ENCODE measurements around the gene SKA1.
"Not testable (repeated sequence)": the region's sequence is repeated elsewhere in the genome, so short reads cannot be mapped to it uniquely, and the experiment has no call there.

DNA sequence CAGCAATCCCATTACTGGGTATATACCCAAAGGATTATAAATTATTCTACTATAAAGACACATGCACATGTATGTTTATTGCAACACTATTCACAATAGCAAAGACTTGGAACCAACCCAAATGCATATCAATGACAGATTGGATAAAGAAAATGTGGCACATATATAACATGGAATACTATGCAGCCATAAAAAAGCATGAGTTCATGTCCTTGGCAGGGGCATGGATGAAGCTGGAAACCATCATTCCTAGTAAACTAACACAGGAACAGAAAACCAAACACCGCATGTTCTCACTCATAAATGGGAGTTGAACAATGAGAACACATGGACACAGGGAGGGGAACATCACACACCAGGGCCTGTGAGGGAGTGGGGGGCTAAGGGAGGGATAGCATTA is 61.9 kb downstream of the SKA1 start:
- TF ChIP-seq, protein P1, sequence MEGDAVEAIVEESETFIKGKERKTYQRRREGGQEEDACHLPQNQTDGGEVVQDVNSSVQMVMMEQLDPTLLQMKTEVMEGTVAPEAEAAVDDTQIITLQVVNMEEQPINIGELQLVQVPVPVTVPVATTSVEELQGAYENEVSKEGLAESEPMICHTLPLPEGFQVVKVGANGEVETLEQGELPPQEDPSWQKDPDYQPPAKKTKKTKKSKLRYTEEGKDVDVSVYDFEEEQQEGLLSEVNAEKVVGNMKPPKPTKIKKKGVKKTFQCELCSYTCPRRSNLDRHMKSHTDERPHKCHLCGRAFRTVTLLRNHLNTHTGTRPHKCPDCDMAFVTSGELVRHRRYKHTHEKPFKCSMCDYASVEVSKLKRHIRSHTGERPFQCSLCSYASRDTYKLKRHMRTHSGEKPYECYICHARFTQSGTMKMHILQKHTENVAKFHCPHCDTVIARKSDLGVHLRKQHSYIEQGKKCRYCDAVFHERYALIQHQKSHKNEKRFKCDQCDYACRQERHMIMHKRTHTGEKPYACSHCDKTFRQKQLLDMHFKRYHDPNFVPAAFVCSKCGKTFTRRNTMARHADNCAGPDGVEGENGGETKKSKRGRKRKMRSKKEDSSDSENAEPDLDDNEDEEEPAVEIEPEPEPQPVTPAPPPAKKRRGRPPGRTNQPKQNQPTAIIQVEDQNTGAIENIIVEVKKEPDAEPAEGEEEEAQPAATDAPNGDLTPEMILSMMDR (tag by site-specific recombination; IDR thresholded peaks at IDR 0.05) = not testable (repeated sequence)
- TF ChIP-seq YY1 (tag by site-specific recombination; IDR thresholded peaks at IDR 0.05); ZNF114 (tag by site-specific recombination; IDR thresholded peaks at IDR 0.05); SP2 (tag by site-specific recombination; IDR thresholded peaks at IDR 0.05); ZNF561 (tag by site-specific recombination; IDR thresholded peaks at IDR 0.05; ENCODE audit: borderline replicate concordance); KLF17 (tag by site-specific recombination; IDR thresholded peaks at IDR 0.05); KLF7 (tag by site-specific recombination; IDR thresholded peaks at IDR 0.05; ENCODE audit: borderline replicate concordance); BCL11A (tag by site-specific recombination; IDR thresholded peaks at IDR 0.05; ENCODE audit: low read depth); ZNF274 (IDR thresholded peaks at IDR 0.05; ENCODE audit: low read length); ZNF274 (tag by site-specific recombination; IDR thresholded peaks at IDR 0.05; ENCODE audit: borderline replicate concordance): not testable (repeated sequence)
- TF ChIP-seq, protein P2, sequence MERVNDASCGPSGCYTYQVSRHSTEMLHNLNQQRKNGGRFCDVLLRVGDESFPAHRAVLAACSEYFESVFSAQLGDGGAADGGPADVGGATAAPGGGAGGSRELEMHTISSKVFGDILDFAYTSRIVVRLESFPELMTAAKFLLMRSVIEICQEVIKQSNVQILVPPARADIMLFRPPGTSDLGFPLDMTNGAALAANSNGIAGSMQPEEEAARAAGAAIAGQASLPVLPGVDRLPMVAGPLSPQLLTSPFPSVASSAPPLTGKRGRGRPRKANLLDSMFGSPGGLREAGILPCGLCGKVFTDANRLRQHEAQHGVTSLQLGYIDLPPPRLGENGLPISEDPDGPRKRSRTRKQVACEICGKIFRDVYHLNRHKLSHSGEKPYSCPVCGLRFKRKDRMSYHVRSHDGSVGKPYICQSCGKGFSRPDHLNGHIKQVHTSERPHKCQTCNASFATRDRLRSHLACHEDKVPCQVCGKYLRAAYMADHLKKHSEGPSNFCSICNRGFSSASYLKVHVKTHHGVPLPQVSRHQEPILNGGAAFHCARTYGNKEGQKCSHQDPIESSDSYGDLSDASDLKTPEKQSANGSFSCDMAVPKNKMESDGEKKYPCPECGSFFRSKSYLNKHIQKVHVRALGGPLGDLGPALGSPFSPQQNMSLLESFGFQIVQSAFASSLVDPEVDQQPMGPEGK (tag by site-specific recombination; IDR thresholded peaks at IDR 0.05) = not testable (repeated sequence)

Data from HEK293 (cell line).